Suprapubic skin (tissue), 4 donors: ENCODE data around the gene AP2B1. TPM values are rescaled to one million over a fixed set of nuclear protein-coding genes. Genes with fewer than 3 reads are reported as not detected.
A peak's percentile ranks its signal among the peaks of the same experiment; 100 is the strongest.

ENCODE experiments used
- DNase-seq, 2 donors: peaks; one replicate each; pipeline ENCODE4 v3.0.0-alpha.2; 2019; ENCODE audit warnings: low spot score in 2 of 2
- H3K27ac ChIP-seq: fragments of 200-600 bp; sonication (generic); one replicate; pipeline ENCODE4 v1.5.1; 2019
- H3K27me3 ChIP-seq: fragments of 200-600 bp; sonication (generic); one replicate; pipeline ENCODE4 v1.5.1; 2019
- H3K36me3 ChIP-seq: fragments of 200-600 bp; sonication (generic); one replicate; pipeline ENCODE4 v1.5.1; 2019
- H3K4me1 ChIP-seq: fragments of 200-600 bp; sonication (generic); one replicate; pipeline ENCODE4 v1.5.1; 2019
- H3K4me3 ChIP-seq: fragments of 200-600 bp; sonication (generic); one replicate; pipeline ENCODE4 v1.5.1; 2019; ENCODE audit warnings: mild to moderate bottlenecking
- H3K9me3 ChIP-seq: fragments of 200-600 bp; sonication (generic); one replicate; pipeline ENCODE4 v1.5.1; 2019
- EP300 ChIP-seq: sonication (generic); formaldehyde crosslinking; IDR thresholded peaks from one replicate; pipeline ENCODE4 v1.6.1; 2017; ENCODE audit warnings: antibody characterized with exemption
- POLR2A ChIP-seq, 2 donors: fragments of 450-650 bp; IDR thresholded peaks; one replicate each; pipeline ENCODE4 v1.6.1; 2017; ENCODE audit warnings: antibody characterized with exemption in 2 of 2, mild to moderate bottlenecking in 2 of 2, moderate library complexity in 2 of 2
- POLR2AphosphoS5 ChIP-seq, 3 donors: sonication (generic); formaldehyde crosslinking; IDR thresholded peaks; one replicate each; pipeline ENCODE4 v1.6.1; 2017; ENCODE audit warnings: antibody characterized with exemption in 3 of 3
- WGBS: methylation state at CpG from one replicate; pipeline ENCODE4 v1.1.5; 2018; 5-methylcytosine and 5-hydroxymethylcytosine counted together
- total RNA-seq, 4 donors: library from RNA; depleted of rRNA; stranded (reverse); fragments of >200 nt; gene quantifications; one replicate each; pipeline ENCODE4 v1.1.0, GENCODE V29; 2016
- TF ChIP-seq, protein P1 (sequence below), 2 donors: fragments of 200-600 bp in 1 of 2; fragments of 450-650 bp in 1 of 2; sonication (generic) in 1 of 2; IDR thresholded peaks; one replicate each; pipeline ENCODE4 v1.5.1; 2016 to 2019; ENCODE audit warnings: antibody characterized with exemption in 2 of 2, mild to moderate bottlenecking in 1 of 2, moderate library complexity in 1 of 2

Gene AP2B1
- total RNA-seq, 4 donors from 2014 or later: 41.3 to 50.0 (median 45.3) TPM

DNA sequence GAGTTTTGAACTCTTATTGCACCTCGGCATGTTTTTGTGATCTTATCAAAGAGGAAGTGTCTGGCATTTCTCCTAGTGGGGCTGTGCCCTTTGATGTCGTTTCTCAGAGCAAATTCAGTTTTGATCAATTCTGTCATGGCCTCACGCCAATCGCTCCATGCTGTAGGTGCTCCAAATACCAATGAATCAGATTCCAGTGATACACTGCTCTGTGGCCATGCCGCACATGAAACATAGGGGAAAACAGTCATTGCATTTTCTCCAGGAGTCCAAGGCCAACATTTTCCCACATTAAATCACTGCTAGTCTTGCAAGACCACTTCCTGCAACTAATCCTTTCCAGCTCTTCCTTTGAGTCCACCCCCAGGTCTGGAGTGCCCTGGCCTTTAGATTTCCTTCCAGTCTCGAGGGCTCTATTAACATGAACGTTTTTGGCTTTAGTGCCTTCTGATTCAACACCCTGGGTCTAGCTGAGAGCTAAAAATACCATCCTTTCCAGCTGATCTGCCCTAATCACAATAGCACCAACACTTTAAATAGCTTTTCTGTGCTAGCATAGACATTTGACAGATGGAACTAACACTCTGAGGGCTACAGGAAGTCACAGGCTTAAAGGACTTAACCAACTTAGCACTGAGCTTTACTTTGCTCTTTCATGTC, 126.1 kb downstream of the AP2B1 start:
- no peak overlapping the region for H3K27ac ChIP-seq
- DNase-seq: no peak
- H3K27me3 ChIP-seq: no peaks in the 10 kb centered on the region
- TF ChIP-seq, protein P1, sequence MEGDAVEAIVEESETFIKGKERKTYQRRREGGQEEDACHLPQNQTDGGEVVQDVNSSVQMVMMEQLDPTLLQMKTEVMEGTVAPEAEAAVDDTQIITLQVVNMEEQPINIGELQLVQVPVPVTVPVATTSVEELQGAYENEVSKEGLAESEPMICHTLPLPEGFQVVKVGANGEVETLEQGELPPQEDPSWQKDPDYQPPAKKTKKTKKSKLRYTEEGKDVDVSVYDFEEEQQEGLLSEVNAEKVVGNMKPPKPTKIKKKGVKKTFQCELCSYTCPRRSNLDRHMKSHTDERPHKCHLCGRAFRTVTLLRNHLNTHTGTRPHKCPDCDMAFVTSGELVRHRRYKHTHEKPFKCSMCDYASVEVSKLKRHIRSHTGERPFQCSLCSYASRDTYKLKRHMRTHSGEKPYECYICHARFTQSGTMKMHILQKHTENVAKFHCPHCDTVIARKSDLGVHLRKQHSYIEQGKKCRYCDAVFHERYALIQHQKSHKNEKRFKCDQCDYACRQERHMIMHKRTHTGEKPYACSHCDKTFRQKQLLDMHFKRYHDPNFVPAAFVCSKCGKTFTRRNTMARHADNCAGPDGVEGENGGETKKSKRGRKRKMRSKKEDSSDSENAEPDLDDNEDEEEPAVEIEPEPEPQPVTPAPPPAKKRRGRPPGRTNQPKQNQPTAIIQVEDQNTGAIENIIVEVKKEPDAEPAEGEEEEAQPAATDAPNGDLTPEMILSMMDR (IDR thresholded peaks at IDR 0.05): no peak
- no peak for TF ChIP-seq POLR2A (IDR thresholded peaks at IDR 0.05)
- 41% methylated on average over 7 of the region's 7 CpGs for WGBS
- H3K4me3 ChIP-seq: no peak overlapping the region
- peaks cover 48% of the 10 kb centered on the region for H3K36me3 ChIP-seq
- peaks cover 18% of the 10 kb centered on the region for H3K4me1 ChIP-seq
- no peaks in the 10 kb centered on the region for H3K9me3 ChIP-seq

DNA sequence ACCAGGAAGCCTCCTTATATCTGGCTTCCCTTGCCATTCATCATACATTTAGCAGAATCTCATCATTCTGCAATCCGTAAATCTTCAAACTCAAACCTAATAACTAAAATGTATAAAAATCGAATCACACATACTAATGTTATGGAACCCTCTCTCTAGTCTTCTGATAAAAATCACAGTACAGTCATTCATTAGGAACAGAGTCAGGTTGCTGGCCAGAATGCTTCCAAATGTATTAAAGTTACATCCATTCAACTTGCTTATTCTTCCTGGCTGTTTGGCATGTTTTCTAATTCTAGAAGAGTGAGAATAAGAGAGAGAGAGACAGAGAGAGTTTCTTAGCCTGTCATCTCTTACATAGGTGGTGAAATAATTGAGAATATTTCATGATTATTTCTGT, 127.9 kb downstream of the AP2B1 start:
- TF ChIP-seq POLR2AphosphoS5 (IDR thresholded peaks at IDR 0.05) (no peak), POLR2A (IDR thresholded peaks at IDR 0.05) (no peak), EP300 (no peak)
- TF ChIP-seq, protein P1 (IDR thresholded peaks at IDR 0.05): no peak
- H3K36me3 ChIP-seq: peaks cover 44% of the 10 kb centered on the region
- no peak for DNase-seq
- H3K4me3 ChIP-seq: no peak overlapping the region
- H3K4me1 ChIP-seq: peaks cover 9% of the 10 kb centered on the region
- no peaks in the 10 kb centered on the region for H3K27me3 ChIP-seq
- no peaks in the 10 kb centered on the region for H3K9me3 ChIP-seq
- 83% methylated on average over 2 of the region's 2 CpGs for WGBS
- H3K27ac ChIP-seq: no peak overlapping the region

DNA sequence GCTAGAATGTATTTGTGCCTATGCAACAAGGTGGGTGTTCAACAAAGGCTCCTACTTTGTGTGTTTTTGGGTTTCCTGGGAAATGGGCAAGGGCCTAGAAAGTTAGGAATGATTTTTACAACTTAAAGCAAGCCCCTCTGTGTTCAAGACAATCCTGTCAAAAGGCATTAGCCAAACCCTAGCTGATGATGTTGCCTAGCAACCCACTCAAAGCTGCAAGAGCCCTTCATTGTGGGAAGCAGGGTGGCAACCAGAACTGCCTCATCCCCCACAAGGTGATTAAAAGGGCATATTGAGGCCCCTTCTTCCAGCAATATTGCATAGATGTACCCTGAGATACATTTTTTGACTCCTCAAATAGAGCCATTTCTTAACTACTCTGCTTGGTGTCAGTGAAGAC, 128.3 kb downstream of the AP2B1 start:
- H3K9me3 ChIP-seq: no peaks in the 10 kb centered on the region
- H3K4me1 ChIP-seq: peaks cover 9% of the 10 kb centered on the region
- H3K27me3 ChIP-seq: no peaks in the 10 kb centered on the region
- no peak overlapping the region for H3K4me3 ChIP-seq
- H3K36me3 ChIP-seq: peaks cover 40% of the 10 kb centered on the region
- H3K27ac ChIP-seq: no peak overlapping the region
- DNase-seq: no peak
- TF ChIP-seq POLR2A (IDR thresholded peaks at IDR 0.05) (no peak), POLR2AphosphoS5 (IDR thresholded peaks at IDR 0.05) (no peak), EP300 (no peak)
- TF ChIP-seq, protein P1 (IDR thresholded peaks at IDR 0.05): no peak

DNA sequence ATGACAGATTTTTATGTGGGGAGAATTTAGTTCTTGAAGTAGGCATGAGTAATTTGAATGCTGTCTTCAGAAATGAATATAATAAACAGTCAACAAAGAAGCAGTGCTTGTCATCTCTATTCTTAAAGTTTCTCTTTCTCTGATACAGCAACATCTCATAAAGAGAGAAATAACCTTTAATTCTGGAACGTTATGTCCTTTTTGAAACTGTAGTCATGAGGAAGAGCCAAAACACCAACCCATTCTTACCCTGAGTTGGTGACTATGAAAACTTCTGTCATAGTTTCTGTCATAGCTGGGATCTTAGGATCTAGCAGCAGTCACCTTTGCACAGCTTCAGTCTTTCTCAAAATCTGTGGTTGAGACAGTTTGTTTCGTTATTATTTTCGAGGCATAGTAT, 129.1 kb downstream of the AP2B1 start:
- WGBS: 81% methylated on average over 3 of the region's 3 CpGs
- peaks cover 9% of the 10 kb centered on the region for H3K4me1 ChIP-seq
- peak overlapping the region; percentile 43 for H3K27ac ChIP-seq
- H3K9me3 ChIP-seq: no peaks in the 10 kb centered on the region
- DNase-seq: no peak
- H3K36me3 ChIP-seq: peaks cover 33% of the 10 kb centered on the region
- H3K27me3 ChIP-seq: no peaks in the 10 kb centered on the region
- TF ChIP-seq, protein P1 (IDR thresholded peaks at IDR 0.05): no peak
- no peak for TF ChIP-seq EP300
- no peak for TF ChIP-seq POLR2AphosphoS5 (IDR thresholded peaks at IDR 0.05)
- TF ChIP-seq POLR2A (IDR thresholded peaks at IDR 0.05): no peak
- H3K4me3 ChIP-seq: no peak overlapping the region

DNA sequence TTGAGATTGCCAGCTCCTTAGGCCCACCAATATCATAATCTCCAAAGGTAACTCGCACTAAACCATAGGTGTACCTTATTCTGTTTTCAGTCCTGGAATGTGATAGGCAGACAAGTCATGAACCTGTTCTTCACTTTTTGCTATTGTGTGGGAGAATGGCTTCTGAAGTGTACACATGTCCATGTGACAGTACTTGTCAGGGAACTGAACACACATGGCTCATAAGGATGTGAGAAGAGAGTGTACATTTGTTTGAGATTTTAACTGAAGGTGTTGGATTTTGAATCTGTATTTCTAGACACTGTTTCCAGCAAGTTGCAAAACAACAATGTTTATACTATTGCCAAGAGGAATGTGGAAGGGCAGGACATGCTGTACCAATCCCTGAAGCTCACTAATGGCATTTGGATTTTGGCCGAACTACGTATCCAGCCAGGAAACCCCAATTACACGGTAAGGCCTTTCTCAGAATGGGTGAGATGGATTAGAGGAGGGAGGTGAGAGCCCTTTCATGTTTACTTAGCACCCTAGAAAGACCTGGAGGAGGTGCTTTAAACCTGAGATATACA, 129.9 kb downstream of the AP2B1 start:
- 73% methylated on average over 4 of the region's 4 CpGs for WGBS
- TF ChIP-seq EP300 (peak; percentile 90), POLR2A (IDR thresholded peaks at IDR 0.05) (no peak), POLR2AphosphoS5 (IDR thresholded peaks at IDR 0.05) (peak in 1 of 3 donors; percentile 34)
- TF ChIP-seq, protein P1 (IDR thresholded peaks at IDR 0.05): no peak
- Histone ChIP-seq H3K27ac (peak overlapping the region; percentile 43), H3K4me3 (no peak overlapping the region), H3K4me1 (peaks cover 9% of the 10 kb centered on the region), H3K36me3 (peaks cover 29% of the 10 kb centered on the region), H3K9me3 (no peaks in the 10 kb centered on the region), H3K27me3 (no peaks in the 10 kb centered on the region)
- no peak for DNase-seq
